ENCODE measurements around the gene AQP7.

GRCh38 chr9:33374190-33374589 is 28.2 kb downstream of the AQP7 start:
- no peak for TF ChIP-seq CTCF (conservative IDR thresholded peaks at IDR 0.05; ENCODE audit: low read length)
- TF ChIP-seq EZH2phosphoT487 (IDR thresholded peaks at IDR 0.05; ENCODE audit: borderline replicate concordance, low read depth, low read length) = no peak
